Keratinocyte (primary cell): ENCODE results near the gene C10orf95.

ENCODE experiments used
- CTCF ChIP-seq, 3 experiments: IDR thresholded peaks in 1 of 3; conservative IDR thresholded peaks in 1 of 3; optimal IDR thresholded peaks in 1 of 3; 2 replicates in 2 of 3; 3 replicates in 1 of 3; pipeline versions ENCODE3 to v1.5.1; 2011; ENCODE audit warnings: low read length in 3 of 3, mild to moderate bottlenecking in 3 of 3, moderate library complexity in 2 of 3, control low read depth in 1 of 3, inconsistent platforms in 1 of 3; ENCODE audit not compliant: insufficient read depth in 2 of 3; ENCODE audit errors: extremely low read depth in 1 of 3
- EZH2 ChIP-seq: IDR thresholded peaks from one replicate; pipeline ENCODE4 v1.6.1; 2012; ENCODE audit warnings: inconsistent platforms, mild to moderate bottlenecking, low read length, moderate library complexity

DNA sequence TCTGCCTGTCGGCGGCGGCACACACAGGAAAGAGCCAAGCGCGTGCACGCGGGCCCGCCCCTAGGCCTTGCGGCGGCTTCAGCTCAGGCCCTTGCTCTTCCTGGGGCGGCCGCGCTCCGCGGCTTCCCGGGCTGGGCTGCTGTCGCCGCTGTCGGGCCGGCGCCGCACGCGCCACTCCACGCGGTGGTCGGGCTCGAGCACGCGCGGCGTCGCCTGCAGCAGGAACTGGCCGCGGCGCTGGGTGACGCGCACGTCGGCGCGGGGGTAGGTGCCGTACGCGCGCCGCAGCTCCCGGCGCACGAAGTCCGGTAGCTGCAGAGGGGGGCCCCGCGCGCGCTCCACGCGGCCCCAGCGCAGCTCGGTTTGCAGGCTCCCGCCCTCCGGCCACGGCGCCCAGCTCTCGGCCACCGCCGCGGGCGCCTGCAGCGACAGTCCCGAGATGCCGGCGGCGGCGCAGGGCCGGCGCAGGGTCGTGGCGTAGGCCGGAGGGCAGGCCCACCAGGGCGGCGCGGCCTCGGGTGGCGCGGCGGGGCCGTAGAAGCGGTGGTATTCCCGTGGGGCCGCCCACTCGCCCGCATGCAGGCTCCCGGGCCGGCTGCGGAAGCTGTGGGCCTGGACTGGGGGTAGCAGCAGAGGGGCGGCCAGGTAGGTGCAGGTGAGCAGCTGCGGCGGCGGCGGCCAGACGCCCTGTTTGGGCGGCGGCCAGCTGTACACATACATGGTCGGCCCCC is 804 bp downstream of the C10orf95 start:
- no peak for TF ChIP-seq CTCF (optimal IDR thresholded peaks at IDR 0.05 in 1 of 3, IDR thresholded peaks at IDR 0.05 in 1 of 3, conservative IDR thresholded peaks at IDR 0.05 in 1 of 3; ENCODE audit: extremely low read depth in 1 of 3, insufficient read depth in 2 of 3, low read length in 3 of 3)
- TF ChIP-seq EZH2, result no peak
